Measurements from ENCODE around the gene SLC32A1.

SLC32A1 gene

GRCh38 chr20:38755324-38755910 is 31.1 kb downstream of the SLC32A1 start:
- no peak for DNase-seq

DNA sequence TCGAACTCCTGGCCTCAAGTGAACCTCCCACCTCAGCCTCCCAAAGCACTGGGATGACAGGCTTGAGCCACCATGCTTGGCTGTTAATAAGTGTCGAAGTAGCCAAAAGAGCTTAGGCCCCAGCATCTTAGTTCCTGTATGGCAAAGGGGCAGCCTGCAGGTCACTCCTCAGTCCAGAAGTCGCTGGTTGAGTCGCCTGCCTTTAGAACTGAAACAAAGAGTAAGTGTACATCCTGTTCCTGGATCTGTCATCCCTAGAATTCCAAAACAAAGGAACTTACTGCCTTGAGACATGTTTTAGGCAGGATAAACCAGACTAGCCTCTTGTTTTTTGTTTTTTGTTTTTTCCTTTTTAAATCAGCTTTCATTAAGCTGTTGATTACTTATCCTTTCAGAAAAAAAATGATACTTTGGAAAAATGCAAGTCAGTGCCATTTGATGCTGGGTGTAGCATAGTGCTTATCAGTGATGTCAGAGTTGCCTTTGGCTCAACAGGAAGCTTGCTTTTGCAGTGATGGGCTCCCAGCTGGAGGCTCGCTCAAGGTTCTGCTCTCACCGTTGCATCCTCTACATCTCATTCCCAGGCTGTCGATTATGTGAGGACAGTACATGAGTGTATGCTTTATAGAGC is 33.0 kb downstream of the SLC32A1 start:
- no peak for DNase-seq

DNA sequence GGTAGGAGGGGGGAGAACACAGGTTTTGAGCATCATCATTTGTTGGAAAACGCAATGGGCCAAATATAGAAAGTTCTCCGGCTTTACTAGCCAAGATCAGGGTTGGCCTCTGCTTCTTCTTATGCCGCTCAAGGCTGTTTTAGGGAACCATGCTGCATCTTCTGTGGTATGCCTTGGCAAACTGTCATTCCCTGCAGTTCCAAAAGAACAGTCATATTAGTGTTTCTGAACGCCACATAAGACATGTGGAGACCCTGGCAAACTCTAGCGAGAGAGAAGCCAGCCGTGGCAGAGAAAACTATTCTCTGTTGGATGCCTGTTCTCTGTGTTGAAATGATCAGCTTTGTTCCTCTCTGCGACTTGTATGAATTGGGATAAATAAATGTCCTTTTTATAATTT is 34.8 kb downstream of the SLC32A1 start:
- DNase-seq = no peak

GRCh38 chr20:38760978-38761377 is 36.7 kb downstream of the SLC32A1 start:
- no peak for DNase-seq

GRCh38 chr20:38762174-38762573 is 37.9 kb downstream of the SLC32A1 start:
- DNase-seq = no peak

DNA sequence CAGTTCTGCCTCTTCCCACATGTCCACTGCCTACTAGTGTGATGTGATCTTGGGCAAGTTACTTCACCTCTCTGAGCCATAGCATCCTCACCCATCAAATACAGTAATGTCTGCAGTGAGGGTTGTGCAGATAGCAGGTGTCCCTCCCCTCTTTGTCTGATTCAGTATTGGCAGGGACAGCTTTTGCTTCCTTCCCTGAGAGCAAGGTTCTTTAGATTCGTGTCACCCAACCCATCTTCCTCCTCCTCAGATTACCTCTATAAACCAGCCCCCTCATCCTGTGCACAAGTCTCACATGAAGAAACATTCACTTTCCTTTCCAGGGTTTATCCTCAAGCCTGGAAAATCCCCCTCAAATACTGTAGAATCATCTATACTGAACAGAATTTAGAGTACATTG is 39.3 kb downstream of the SLC32A1 start:
- DNase-seq = no peak

DNA sequence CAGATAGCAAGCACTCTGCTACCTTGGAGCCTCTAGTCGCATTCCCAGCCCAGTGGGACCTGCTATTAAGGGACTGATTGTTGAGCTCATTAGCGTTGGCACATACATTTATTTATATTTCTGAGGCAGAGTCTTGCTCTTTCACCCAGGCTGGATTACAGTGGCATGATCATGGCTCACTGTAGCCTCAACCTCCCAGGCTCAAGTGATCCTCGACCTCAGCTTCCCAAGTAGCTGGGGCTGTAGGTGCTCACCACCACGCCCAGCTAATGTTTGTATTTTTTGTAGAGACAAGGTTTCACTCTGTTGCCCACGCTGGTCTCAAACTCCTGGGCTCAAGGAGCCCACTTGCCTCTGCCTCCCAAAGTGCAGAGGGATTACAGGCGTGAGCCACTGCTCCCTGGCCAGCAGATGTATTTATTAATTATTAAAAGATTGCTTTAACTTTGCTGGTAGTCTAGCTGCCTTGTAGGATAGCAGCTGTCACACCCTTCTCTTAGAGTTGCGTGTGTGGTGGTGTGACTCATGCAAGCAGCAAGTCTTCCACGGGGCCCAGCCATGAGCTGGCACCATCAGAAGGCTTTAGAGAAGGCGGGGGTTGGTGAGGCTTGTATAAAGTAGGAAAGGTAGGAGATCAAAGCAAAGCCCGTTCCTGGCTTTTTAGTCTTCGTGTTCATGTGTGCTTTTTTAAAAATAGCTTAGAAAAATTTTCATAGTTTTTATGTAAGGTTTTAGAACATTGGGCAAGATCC is 40.5 kb downstream of the SLC32A1 start:
- peak; percentile 30 for DNase-seq

- DNase-seq = no peak
Measured at GRCh38 chr20:38766071-38766470, 41.8 kb downstream of the SLC32A1 start.

- DNase-seq = no peak
Measured at GRCh38 chr20:38769376-38770295, 45.4 kb downstream of the SLC32A1 start.

DNA sequence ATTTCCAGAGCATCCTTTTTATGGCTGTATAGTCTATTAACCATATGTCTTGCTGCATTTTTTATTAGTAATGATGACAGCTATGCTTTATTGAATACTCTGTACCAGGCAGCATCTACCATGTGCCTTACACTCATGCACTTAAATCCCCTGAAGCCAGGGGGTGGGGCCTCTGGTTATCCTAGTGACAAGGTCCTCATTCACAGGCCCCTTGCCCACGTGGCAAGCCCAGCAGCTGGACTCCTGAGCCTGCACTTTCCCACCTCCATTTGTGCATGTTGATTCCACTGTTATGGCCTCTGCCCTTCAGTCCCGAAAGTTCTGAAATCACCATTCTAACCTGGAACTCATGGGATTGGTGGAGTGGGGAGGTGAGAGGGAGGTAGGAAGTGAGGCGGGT is 46.3 kb downstream of the SLC32A1 start:
- no peak for DNase-seq

- no peak for DNase-seq
Measured at GRCh38 chr20:38770970-38771369, 46.7 kb downstream of the SLC32A1 start.

DNA sequence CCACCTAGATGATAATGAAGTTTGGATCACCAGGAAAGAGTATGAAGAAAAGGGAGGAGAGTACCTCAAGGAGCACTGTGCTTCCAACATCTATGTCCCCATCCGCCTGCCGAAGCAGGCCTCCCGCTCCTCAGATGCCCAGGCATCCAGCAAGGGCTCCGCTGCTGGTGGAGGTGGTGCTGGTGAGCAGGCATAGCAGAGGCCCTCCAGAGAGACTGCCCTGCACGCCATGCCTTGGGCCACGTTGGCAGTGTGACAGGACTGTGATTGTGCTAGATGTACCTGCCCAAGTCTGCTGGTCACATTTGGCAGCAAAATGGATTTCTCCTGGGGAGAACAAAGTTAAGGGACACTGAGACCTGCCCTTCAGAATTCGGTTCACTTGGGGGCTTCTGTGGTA is 47.3 kb downstream of the SLC32A1 start:
- DNase-seq = no peak

- DNase-seq = no peak
Measured at GRCh38 chr20:38774167-38774566, 49.9 kb downstream of the SLC32A1 start.

DNA sequence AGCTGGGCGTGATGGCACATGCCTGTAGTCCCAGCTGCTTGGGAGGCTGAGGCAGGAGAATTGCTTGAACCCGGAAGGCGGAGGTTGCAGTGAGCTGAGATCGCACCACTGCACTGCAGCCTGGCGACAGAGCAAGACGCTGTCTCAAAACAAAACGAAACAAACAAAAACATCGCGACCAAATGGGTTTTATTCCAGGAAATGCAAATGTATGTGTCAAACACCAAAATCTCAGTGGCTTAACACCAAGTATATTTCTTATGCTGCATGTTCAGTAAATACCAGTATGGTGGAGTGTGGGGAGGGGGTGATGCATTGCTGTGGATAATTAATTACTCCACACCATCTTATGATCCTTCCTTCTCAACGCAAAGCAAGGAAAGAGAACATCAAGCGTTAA is 52.1 kb downstream of the SLC32A1 start:
- DNase-seq = no peak

Data from GOT3 (cell line).